Measurements from ENCODE around the gene OR2T11. TPM values are rescaled to one million over a fixed set of nuclear protein-coding genes. Genes with fewer than 3 reads are reported as not detected.

The OR2T11 gene
- total RNA-seq, 1 experiment from 2014 or later = not detected

DNA sequence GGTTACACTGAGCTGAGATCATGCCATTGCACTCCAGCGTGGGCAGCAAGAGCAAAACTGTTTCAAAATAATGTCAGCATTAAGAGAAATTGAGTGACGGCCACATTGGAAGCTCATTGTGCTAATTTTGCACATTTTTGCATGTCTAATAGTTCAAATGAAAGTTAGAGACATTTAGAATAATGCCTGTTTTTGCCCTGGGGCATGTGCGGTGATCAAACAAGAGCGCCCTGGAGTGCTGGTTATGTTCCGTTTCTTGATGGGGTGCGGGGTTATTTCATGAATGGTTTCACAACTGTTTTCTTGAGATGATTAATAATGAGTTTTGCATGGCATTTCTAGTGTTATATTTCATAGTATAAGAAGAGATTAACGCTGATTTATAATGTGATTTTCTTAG lies 13.1 kb downstream of the OR2T11 start (continued):
- TF ChIP-seq, protein P1, sequence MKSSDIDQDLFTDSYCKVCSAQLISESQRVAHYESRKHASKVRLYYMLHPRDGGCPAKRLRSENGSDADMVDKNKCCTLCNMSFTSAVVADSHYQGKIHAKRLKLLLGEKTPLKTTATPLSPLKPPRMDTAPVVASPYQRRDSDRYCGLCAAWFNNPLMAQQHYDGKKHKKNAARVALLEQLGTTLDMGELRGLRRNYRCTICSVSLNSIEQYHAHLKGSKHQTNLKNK (CRISPR knock-in tag; IDR thresholded peaks at IDR 0.05) = no peak

DNA sequence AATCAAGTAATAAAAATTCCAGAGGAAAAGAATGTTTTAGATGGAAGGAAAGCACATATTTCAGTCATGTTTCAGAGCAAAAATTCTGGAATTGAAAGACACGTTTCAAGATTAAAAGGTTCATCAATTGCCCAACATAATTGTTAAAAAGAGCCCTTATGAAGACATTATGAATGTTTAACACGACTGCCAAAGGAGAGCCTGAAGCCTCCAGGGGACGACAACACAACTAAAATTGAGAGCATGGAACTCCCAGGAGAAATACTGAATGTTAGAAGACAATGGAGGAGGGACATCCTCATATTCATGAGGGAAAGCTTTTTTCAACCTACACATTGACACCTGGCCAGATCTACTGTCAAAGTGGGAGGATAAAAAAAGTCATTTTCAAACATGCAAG lies 16.0 kb downstream of the OR2T11 start:
- Mint-ChIP-seq H3K27me3 (ENCODE audit: low read depth) (no peaks in the 10 kb centered on the region; the same call in 1 of the 2 replicates), H3K4me3 (no peak overlapping the region), H3K36me3 (peaks cover 65% of the 10 kb centered on the region), H3K27ac (no peak overlapping the region), H3K4me1 (no peaks in the 10 kb centered on the region), H3K9me3 (peaks cover 78% of the 10 kb centered on the region)
- DNase-seq (ENCODE audit: low spot score) = no peak
- ATAC-seq = no peak
- POLR2A ChIA-PET = no interaction called here
- no peak for TF ChIP-seq TEAD4 (CRISPR knock-in tag; IDR thresholded peaks at IDR 0.05)
- TF ChIP-seq, protein P2, sequence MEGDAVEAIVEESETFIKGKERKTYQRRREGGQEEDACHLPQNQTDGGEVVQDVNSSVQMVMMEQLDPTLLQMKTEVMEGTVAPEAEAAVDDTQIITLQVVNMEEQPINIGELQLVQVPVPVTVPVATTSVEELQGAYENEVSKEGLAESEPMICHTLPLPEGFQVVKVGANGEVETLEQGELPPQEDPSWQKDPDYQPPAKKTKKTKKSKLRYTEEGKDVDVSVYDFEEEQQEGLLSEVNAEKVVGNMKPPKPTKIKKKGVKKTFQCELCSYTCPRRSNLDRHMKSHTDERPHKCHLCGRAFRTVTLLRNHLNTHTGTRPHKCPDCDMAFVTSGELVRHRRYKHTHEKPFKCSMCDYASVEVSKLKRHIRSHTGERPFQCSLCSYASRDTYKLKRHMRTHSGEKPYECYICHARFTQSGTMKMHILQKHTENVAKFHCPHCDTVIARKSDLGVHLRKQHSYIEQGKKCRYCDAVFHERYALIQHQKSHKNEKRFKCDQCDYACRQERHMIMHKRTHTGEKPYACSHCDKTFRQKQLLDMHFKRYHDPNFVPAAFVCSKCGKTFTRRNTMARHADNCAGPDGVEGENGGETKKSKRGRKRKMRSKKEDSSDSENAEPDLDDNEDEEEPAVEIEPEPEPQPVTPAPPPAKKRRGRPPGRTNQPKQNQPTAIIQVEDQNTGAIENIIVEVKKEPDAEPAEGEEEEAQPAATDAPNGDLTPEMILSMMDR (IDR thresholded peaks at IDR 0.05) = 0 out of 2 replicates have a peak, but pooled peaks have one; percentile 19
- CTCF ChIA-PET = no interaction called here

DNA sequence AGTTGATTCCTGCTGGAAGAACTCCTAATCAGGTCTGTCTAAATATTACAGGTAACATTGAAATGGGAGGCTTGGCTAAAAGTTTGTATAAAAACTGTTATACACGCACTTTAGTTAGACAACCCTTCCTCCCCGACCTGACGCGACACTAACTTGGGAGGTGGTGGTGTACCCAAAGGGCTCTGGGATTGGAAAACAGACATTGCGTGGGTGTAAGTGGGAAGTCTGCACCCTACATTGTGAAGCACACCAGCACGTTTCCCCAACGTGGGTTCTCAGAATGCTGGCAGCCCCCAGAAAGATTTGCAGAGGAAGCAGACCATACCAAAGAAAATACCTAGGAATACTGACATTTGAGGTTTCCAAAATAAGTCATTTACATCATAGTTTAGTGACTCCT lies 16.8 kb downstream of the OR2T11 start:
- Mint-ChIP-seq H3K4me3 (no peak overlapping the region), H3K9me3 (peaks cover 85% of the 10 kb centered on the region), H3K4me1 (no peaks in the 10 kb centered on the region), H3K36me3 (peaks cover 71% of the 10 kb centered on the region), H3K27ac (no peak overlapping the region), H3K27me3 (ENCODE audit: low read depth) (no peaks in the 10 kb centered on the region; the same call in 1 of the 2 replicates)
- ATAC-seq (no peak), DNase-seq (ENCODE audit: low spot score) (no peak)
- ChIA-PET POLR2A (no interaction called here), CTCF (no interaction called here)
- TF ChIP-seq, protein P2 (IDR thresholded peaks at IDR 0.05) = no peak
- TF ChIP-seq, protein P3, sequence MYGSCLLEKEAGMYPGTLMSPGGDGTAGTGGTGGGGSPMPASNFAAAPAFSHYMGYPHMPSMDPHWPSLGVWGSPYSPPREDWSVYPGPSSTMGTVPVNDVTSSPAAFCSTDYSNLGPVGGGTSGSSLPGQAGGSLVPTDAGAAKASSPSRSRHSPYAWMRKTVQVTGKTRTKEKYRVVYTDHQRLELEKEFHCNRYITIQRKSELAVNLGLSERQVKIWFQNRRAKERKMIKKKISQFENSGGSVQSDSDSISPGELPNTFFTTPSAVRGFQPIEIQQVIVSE (CRISPR knock-in tag; IDR thresholded peaks at IDR 0.05; ENCODE audit: borderline replicate concordance) = no peak
- TF ChIP-seq, protein P4, sequence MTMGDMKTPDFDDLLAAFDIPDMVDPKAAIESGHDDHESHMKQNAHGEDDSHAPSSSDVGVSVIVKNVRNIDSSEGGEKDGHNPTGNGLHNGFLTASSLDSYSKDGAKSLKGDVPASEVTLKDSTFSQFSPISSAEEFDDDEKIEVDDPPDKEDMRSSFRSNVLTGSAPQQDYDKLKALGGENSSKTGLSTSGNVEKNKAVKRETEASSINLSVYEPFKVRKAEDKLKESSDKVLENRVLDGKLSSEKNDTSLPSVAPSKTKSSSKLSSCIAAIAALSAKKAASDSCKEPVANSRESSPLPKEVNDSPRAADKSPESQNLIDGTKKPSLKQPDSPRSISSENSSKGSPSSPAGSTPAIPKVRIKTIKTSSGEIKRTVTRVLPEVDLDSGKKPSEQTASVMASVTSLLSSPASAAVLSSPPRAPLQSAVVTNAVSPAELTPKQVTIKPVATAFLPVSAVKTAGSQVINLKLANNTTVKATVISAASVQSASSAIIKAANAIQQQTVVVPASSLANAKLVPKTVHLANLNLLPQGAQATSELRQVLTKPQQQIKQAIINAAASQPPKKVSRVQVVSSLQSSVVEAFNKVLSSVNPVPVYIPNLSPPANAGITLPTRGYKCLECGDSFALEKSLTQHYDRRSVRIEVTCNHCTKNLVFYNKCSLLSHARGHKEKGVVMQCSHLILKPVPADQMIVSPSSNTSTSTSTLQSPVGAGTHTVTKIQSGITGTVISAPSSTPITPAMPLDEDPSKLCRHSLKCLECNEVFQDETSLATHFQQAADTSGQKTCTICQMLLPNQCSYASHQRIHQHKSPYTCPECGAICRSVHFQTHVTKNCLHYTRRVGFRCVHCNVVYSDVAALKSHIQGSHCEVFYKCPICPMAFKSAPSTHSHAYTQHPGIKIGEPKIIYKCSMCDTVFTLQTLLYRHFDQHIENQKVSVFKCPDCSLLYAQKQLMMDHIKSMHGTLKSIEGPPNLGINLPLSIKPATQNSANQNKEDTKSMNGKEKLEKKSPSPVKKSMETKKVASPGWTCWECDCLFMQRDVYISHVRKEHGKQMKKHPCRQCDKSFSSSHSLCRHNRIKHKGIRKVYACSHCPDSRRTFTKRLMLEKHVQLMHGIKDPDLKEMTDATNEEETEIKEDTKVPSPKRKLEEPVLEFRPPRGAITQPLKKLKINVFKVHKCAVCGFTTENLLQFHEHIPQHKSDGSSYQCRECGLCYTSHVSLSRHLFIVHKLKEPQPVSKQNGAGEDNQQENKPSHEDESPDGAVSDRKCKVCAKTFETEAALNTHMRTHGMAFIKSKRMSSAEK (CRISPR knock-in tag; IDR thresholded peaks at IDR 0.05; ENCODE audit: borderline replicate concordance) = no peak
- TF ChIP-seq, protein P5, sequence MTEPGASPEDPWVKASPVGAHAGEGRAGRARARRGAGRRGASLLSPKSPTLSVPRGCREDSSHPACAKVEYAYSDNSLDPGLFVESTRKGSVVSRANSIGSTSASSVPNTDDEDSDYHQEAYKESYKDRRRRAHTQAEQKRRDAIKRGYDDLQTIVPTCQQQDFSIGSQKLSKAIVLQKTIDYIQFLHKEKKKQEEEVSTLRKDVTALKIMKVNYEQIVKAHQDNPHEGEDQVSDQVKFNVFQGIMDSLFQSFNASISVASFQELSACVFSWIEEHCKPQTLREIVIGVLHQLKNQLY (CRISPR knock-in tag; IDR thresholded peaks at IDR 0.05) = no peak
- TF ChIP-seq, protein P6, sequence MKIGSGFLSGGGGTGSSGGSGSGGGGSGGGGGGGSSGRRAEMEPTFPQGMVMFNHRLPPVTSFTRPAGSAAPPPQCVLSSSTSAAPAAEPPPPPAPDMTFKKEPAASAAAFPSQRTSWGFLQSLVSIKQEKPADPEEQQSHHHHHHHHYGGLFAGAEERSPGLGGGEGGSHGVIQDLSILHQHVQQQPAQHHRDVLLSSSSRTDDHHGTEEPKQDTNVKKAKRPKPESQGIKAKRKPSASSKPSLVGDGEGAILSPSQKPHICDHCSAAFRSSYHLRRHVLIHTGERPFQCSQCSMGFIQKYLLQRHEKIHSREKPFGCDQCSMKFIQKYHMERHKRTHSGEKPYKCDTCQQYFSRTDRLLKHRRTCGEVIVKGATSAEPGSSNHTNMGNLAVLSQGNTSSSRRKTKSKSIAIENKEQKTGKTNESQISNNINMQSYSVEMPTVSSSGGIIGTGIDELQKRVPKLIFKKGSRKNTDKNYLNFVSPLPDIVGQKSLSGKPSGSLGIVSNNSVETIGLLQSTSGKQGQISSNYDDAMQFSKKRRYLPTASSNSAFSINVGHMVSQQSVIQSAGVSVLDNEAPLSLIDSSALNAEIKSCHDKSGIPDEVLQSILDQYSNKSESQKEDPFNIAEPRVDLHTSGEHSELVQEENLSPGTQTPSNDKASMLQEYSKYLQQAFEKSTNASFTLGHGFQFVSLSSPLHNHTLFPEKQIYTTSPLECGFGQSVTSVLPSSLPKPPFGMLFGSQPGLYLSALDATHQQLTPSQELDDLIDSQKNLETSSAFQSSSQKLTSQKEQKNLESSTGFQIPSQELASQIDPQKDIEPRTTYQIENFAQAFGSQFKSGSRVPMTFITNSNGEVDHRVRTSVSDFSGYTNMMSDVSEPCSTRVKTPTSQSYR (CRISPR knock-in tag; IDR thresholded peaks at IDR 0.05) = no peak
- no peak for TF ChIP-seq ZNF317 (CRISPR knock-in tag; IDR thresholded peaks at IDR 0.05; ENCODE audit: borderline replicate concordance, low read depth)
- no peak for TF ChIP-seq ZBTB21 (CRISPR knock-in tag; IDR thresholded peaks at IDR 0.05; ENCODE audit: borderline replicate concordance)
- TF ChIP-seq, protein P7, sequence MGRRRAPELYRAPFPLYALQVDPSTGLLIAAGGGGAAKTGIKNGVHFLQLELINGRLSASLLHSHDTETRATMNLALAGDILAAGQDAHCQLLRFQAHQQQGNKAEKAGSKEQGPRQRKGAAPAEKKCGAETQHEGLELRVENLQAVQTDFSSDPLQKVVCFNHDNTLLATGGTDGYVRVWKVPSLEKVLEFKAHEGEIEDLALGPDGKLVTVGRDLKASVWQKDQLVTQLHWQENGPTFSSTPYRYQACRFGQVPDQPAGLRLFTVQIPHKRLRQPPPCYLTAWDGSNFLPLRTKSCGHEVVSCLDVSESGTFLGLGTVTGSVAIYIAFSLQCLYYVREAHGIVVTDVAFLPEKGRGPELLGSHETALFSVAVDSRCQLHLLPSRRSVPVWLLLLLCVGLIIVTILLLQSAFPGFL (CRISPR knock-in tag; IDR thresholded peaks at IDR 0.05; ENCODE audit: borderline replicate concordance) = no peak
- TF ChIP-seq TEAD4 (CRISPR knock-in tag; IDR thresholded peaks at IDR 0.05) = no peak
- TF ChIP-seq EMX1 (CRISPR knock-in tag; IDR thresholded peaks at IDR 0.05) = no peak
- TF ChIP-seq, protein P8, sequence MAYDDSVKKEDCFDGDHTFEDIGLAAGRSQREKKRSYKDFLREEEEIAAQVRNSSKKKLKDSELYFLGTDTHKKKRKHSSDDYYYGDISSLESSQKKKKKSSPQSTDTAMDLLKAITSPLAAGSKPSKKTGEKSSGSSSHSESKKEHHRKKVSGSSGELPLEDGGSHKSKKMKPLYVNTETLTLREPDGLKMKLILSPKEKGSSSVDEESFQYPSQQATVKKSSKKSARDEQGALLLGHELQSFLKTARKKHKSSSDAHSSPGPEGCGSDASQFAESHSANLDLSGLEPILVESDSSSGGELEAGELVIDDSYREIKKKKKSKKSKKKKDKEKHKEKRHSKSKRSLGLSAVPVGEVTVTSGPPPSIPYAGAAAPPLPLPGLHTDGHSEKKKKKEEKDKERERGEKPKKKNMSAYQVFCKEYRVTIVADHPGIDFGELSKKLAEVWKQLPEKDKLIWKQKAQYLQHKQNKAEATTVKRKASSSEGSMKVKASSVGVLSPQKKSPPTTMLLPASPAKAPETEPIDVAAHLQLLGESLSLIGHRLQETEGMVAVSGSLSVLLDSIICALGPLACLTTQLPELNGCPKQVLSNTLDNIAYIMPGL (CRISPR knock-in tag; IDR thresholded peaks at IDR 0.05) = no peak
- TF ChIP-seq, protein P9, sequence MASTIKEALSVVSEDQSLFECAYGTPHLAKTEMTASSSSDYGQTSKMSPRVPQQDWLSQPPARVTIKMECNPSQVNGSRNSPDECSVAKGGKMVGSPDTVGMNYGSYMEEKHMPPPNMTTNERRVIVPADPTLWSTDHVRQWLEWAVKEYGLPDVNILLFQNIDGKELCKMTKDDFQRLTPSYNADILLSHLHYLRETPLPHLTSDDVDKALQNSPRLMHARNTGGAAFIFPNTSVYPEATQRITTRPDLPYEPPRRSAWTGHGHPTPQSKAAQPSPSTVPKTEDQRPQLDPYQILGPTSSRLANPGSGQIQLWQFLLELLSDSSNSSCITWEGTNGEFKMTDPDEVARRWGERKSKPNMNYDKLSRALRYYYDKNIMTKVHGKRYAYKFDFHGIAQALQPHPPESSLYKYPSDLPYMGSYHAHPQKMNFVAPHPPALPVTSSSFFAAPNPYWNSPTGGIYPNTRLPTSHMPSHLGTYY (CRISPR knock-in tag; IDR thresholded peaks at IDR 0.05) = no peak
- no peak for TF ChIP-seq ZNF232 (CRISPR knock-in tag; IDR thresholded peaks at IDR 0.05)

All from WTC11 (cell line).